Measurements from ENCODE around the gene SIX5.
A peak's percentile ranks its signal among the peaks of the same experiment; 100 is the strongest.

Gene SIX5

GRCh38 chr19:45746866-45747265 is 22.2 kb downstream of the SIX5 start:
- Histone ChIP-seq H3K36me3 (no peaks in the 10 kb centered on the region), H3K27me3 (peaks cover 17% of the 10 kb centered on the region), H3K4me3 (ENCODE audit: low read depth, low read length) (no peak overlapping the region), H3K4me1 (no peaks in the 10 kb centered on the region), H3K9me3 (no peaks in the 10 kb centered on the region)
- no peak for DNase-seq
- TF ChIP-seq CTCF (IDR thresholded peaks at IDR 0.05; ENCODE audit: low read depth, low read length) = no peak

GRCh38 chr19:45745606-45746005 is 23.4 kb downstream of the SIX5 start:
- H3K36me3 ChIP-seq = no peaks in the 10 kb centered on the region
- no peaks in the 10 kb centered on the region for H3K4me1 ChIP-seq
- no peak overlapping the region for H3K4me3 ChIP-seq (ENCODE audit: low read depth, low read length)
- peaks cover 17% of the 10 kb centered on the region for H3K27me3 ChIP-seq
- TF ChIP-seq CTCF (IDR thresholded peaks at IDR 0.05; ENCODE audit: low read depth, low read length) = no peak
- no peaks in the 10 kb centered on the region for H3K9me3 ChIP-seq
- DNase-seq = no peak

- DNase-seq = no peak
- no peak for TF ChIP-seq CTCF (IDR thresholded peaks at IDR 0.05; ENCODE audit: low read depth, low read length)
- H3K4me1 ChIP-seq = no peaks in the 10 kb centered on the region
- H3K4me3 ChIP-seq (ENCODE audit: low read depth, low read length) = no peak overlapping the region
- peaks cover 17% of the 10 kb centered on the region for H3K27me3 ChIP-seq
- no peaks in the 10 kb centered on the region for H3K36me3 ChIP-seq
- H3K9me3 ChIP-seq = no peaks in the 10 kb centered on the region
Measured at GRCh38 chr19:45742969-45743368, 26.1 kb downstream of the SIX5 start.

GRCh38 chr19:45739498-45740439 is 29.3 kb downstream of the SIX5 start:
- Histone ChIP-seq H3K36me3 (no peaks in the 10 kb centered on the region), H3K4me1 (no peaks in the 10 kb centered on the region), H3K9me3 (no peaks in the 10 kb centered on the region), H3K4me3 (ENCODE audit: low read depth, low read length) (no peak overlapping the region), H3K27me3 (peaks cover 13% of the 10 kb centered on the region)
- TF ChIP-seq CTCF (IDR thresholded peaks at IDR 0.05; ENCODE audit: low read depth, low read length) = 0 out of 2 replicates have a peak, but pooled peaks have one; percentile 2
- DNase-seq = no peak

- Histone ChIP-seq H3K4me1 (no peaks in the 10 kb centered on the region; the same call in 1 of the 2 replicates), H3K9me3 (no peaks in the 10 kb centered on the region), H3K36me3 (no peaks in the 10 kb centered on the region), H3K4me3 (ENCODE audit: low read depth, low read length) (no peak within 1 kb of the TSS), H3K27me3 (no peaks in the 10 kb centered on the region)
- no peak for DNase-seq
- no peak for TF ChIP-seq CTCF (IDR thresholded peaks at IDR 0.05; ENCODE audit: low read depth, low read length)
Measured at GRCh38 chr19:45733160-45733810, 35.8 kb downstream of the SIX5 start, which contains the start of gene MEIOSIN. Gene MEIOSIN, plus strand, starts transcription at chr19:45733439. Its CDS starts 1,938 bp downstream, at chr19:45735377.

Data from BE2C (cell line).